Epithelial cell of proximal tubule (primary cell): ENCODE data around the gene ARL15. TPM values are rescaled to one million over a fixed set of nuclear protein-coding genes. Genes with fewer than 3 reads are reported as not detected.

Experiments
- DNase-seq: peaks from one replicate; pipeline ENCODE4 v3.0.0-alpha.2; 2011; ENCODE audit warnings: low read depth
- H3K4me3 ChIP-seq: 2 replicates; pipeline ENCODE4 v1.5.1; 2011; ENCODE audit warnings: low read depth, mild to moderate bottlenecking, low read length
- CTCF ChIP-seq: conservative IDR thresholded peaks from 2 replicates; pipeline ENCODE4 v1.5.1; 2012; ENCODE audit warnings: low read depth, mild to moderate bottlenecking, low read length
- total RNA-seq: library from RNA; depleted of rRNA; stranded (reverse); fragments of >200 nt; gene quantifications from 2 replicates; pipeline ENCODE4 v1.2.3, GENCODE V29; 2015

The ARL15 gene
- total RNA-seq, 1 donor from 2014 or later: 1.9 TPM

GRCh38 chr5:54002779-54003178, 307.6 kb downstream of the ARL15 start:
- DNase-seq: no peak
- no peak overlapping the region for H3K4me3 ChIP-seq
- no peak for TF ChIP-seq CTCF

- no peak for DNase-seq
- no peak overlapping the region for H3K4me3 ChIP-seq
- TF ChIP-seq CTCF: no peak
These were observed 308.2 kb downstream of the ARL15 start for GRCh38 chr5:54001976-54002775.

GRCh38 chr5:54000011-54000410, 310.4 kb downstream of the ARL15 start:
- DNase-seq: no peak
- no peak for TF ChIP-seq CTCF
- H3K4me3 ChIP-seq: no peak overlapping the region

GRCh38 chr5:53997736-53998627, 312.4 kb downstream of the ARL15 start:
- no peak overlapping the region for H3K4me3 ChIP-seq
- no peak for DNase-seq
- TF ChIP-seq CTCF: no peak

GRCh38 chr5:53996008-53996407, 314.4 kb downstream of the ARL15 start:
- DNase-seq: no peak
- no peak overlapping the region for H3K4me3 ChIP-seq
- TF ChIP-seq CTCF: no peak

- TF ChIP-seq CTCF: no peak
- no peak for DNase-seq
- no peak overlapping the region for H3K4me3 ChIP-seq
These were observed 316.2 kb downstream of the ARL15 start for GRCh38 chr5:53994148-53994547.
